HepG2 (cell line): ENCODE measurements around the gene GMPPB. TPM values are rescaled to one million over a fixed set of nuclear protein-coding genes. Genes with fewer than 3 reads are reported as not detected.
A peak's percentile ranks its signal among the peaks of the same experiment; 100 is the strongest.

Experiments used
- ATAC-seq: fragments of 200-7000 bp; cut with Tn5 transposase; 3 replicates; pipeline ENCODE4 v1.9.1; 2020; ENCODE audit warnings: mild to moderate bottlenecking, moderate library complexity
- BruUV-seq: library from RNA; stranded (reverse); fragments of 400-500 nt; replicated peaks from 2 replicates; lab custom pipeline; 2021; lab: Mats Ljungman, UMichigan
- CTCF ChIA-PET: fragments of 300-600 bp; formaldehyde crosslinking; extraction: SDS; loops from one replicate; lab custom pipeline; 2021; ENCODE audit warnings: low total read pairs, inconsistent platforms, low intra/inter-chr PET ratio; lab: Yijun Ruan, JAX
- POLR2A ChIA-PET: fragments of 350-600 bp; sonication (Branson Sonifier 250); formaldehyde crosslinking; loops from one replicate; lab custom pipeline; 2020; ENCODE audit warnings: antibody characterized with exemption, inconsistent platforms; lab: Yijun Ruan, JAX
- DNase-seq: peaks from one replicate; pipeline ENCODE4 v3.0.0-alpha.2; 2015; ENCODE audit warnings: low spot score
- FAIRE-seq: peaks from 3 replicates; lab custom pipeline; 2011; peaks lifted over from hg19 to GRCh38; lab: Jason Lieb, UNC
- H2AFZ ChIP-seq: one replicate; pipeline ENCODE4 v1.6.1; 2011; ENCODE audit warnings: low read length, inconsistent platforms
- H3K27ac ChIP-seq: fragments of 300-600 bp; 3 replicates; pipeline ENCODE4 v1.8.0; 2011; ENCODE audit warnings: mixed run types, mild to moderate bottlenecking, mixed read lengths, low read length, inconsistent platforms; ENCODE audit not compliant: insufficient read depth; ENCODE audit errors: extremely low read length
- H3K27me3 ChIP-seq, 2 experiments: fragments of 200-600 bp in 1 of 2; 2 replicates in 1 of 2; 3 replicates in 1 of 2; pipeline versions ENCODE4 v1.6.0 to v1.8.0; 2011; ENCODE audit warnings: low read length in 2 of 2, mild to moderate bottlenecking in 2 of 2, moderate library complexity in 2 of 2, inconsistent platforms in 1 of 2; ENCODE audit not compliant: insufficient read depth in 2 of 2, control insufficient read depth in 1 of 2
- H3K36me3 ChIP-seq, 2 experiments: fragments of 200-600 bp in 1 of 2; replicated peaks in 1 of 2; 2 replicates in 1 of 2; 3 replicates in 1 of 2; pipeline versions ENCODE4 v1.5.1 to v1.8.0; 2011; ENCODE audit warnings: low read length in 2 of 2, inconsistent platforms in 1 of 2; ENCODE audit not compliant: insufficient read depth in 2 of 2, control insufficient read depth in 1 of 2
- H3K4me1 ChIP-seq: 2 replicates; pipeline ENCODE4 v1.5.1; 2012; ENCODE audit warnings: low read length, inconsistent platforms; ENCODE audit not compliant: insufficient read depth
- H3K4me2 ChIP-seq: 2 replicates; pipeline ENCODE4 v1.6.0; 2011; ENCODE audit warnings: low read depth, low read length, inconsistent platforms
- H3K4me3 ChIP-seq, 3 experiments: fragments of 200-600 bp in 1 of 3; sonication (generic), shearing (Covaris generic) in 1 of 3; replicated peaks in 1 of 3; 2 replicates each; pipeline ENCODE4 v1.5.1; 2011 to 2016; ENCODE audit warnings: low read length in 3 of 3, inconsistent platforms in 2 of 3, low read depth in 2 of 3, mild to moderate bottlenecking in 2 of 3, control low read depth in 1 of 3, mixed read lengths in 1 of 3; ENCODE audit not compliant: insufficient read depth in 1 of 3
- H3K79me2 ChIP-seq: one replicate; pipeline ENCODE4 v1.6.1; 2011; ENCODE audit warnings: low read length, inconsistent platforms; ENCODE audit not compliant: insufficient read depth
- H3K9ac ChIP-seq: 2 replicates; pipeline ENCODE4 v1.6.0; 2011; ENCODE audit warnings: mild to moderate bottlenecking, low read depth, low read length, inconsistent platforms; ENCODE audit not compliant: insufficient read depth
- H3K9me3 ChIP-seq: 2 replicates; pipeline ENCODE4 v1.5.1; 2012; ENCODE audit warnings: mild to moderate bottlenecking, low read length
- H4K20me1 ChIP-seq: 2 replicates; pipeline ENCODE4 v1.6.0; 2011; ENCODE audit warnings: inconsistent platforms, mild to moderate bottlenecking, low read length, moderate library complexity; ENCODE audit not compliant: insufficient read depth
- FOXP1 ChIP-seq, 2 experiments: fragments of 450-650 bp in 1 of 2; IDR thresholded peaks; 2 replicates each; pipeline ENCODE4 v1.6.1; 2017 to 2018; ENCODE audit warnings: antibody characterized with exemption in 1 of 2
- HDAC6 ChIP-seq: fragments of 200-600 bp; sonication (generic); IDR thresholded peaks from 2 replicates; pipeline ENCODE4 v1.7.0; 2017; ENCODE audit warnings: mild to moderate bottlenecking, antibody characterized with exemption, low read length, low read depth
- POLR2A ChIP-seq, 2 experiments: IDR thresholded peaks; 2 replicates each; pipeline ENCODE4 v1.6.1; 2011; ENCODE audit warnings: low read depth in 2 of 2, low read length in 2 of 2, mild to moderate bottlenecking in 1 of 2, moderate library complexity in 1 of 2; ENCODE audit not compliant: insufficient read depth in 1 of 2
- ZNF431 ChIP-seq: sonication (generic); formaldehyde crosslinking; IDR thresholded peaks from 2 replicates; pipeline ENCODE4 v1.9.0; 2022; ENCODE audit warnings: missing genetic modification reagents, low read depth, mild to moderate bottlenecking, borderline replicate concordance
- WGBS: methylation state at CpG from one replicate; pipeline ENCODE4 v1.1.6; 2017; ENCODE audit warnings: low lambda C conversion rate; 5-methylcytosine and 5-hydroxymethylcytosine counted together
- in situ Hi-C: cut with HindIII; loops from 2 replicates; pipeline ENCODE4 v1.10.0; 2017; ENCODE audit warnings: low pct_unique_long_range_greater_than_20kb; ENCODE audit not compliant: extremely low pct_ligation_motif_present
- intact Hi-C: fragments of 100-400 bp; cut with micrococcal nuclease; formaldehyde crosslinking; loops from one replicate; pipeline ENCODE4 v1.10.0; 2022; ENCODE audit not compliant: unreplicated experiment
- polyA plus RNA-seq, 8 experiments: library from polyadenylated mRNA; depleted of rRNA in 3 of 8; stranded (reverse) in 7 of 8; unstranded in 1 of 8; fragments of >200 nt; fragmentation: Illumina TruSeq in 4 of 8; extraction: Trizol in 4 of 8; gene quantifications; 2 replicates each; pipeline versions ENCODE4 v1.2.1 to v1.2.3, GENCODE V29; 2011 to 2016; ENCODE audit warnings: low read depth in 4 of 8, missing spikeins in 1 of 8, mixed read lengths in 1 of 8; ENCODE audit not compliant: insufficient read depth in 1 of 8
- total RNA-seq, 5 experiments: library from RNA; depleted of rRNA; stranded (reverse); fragments of >200 nt; fragmentation: Illumina TruSeq; extraction: Trizol; gene quantifications; 2 replicates each; pipeline ENCODE4 v1.2.3, GENCODE V29; 2016; ENCODE audit warnings: low read depth in 1 of 5
- TF ChIP-seq, protein P1 (sequence below): sonication (generic); formaldehyde crosslinking; IDR thresholded peaks from 2 replicates; pipeline ENCODE4 v1.5.0; 2020; ENCODE audit warnings: mild to moderate bottlenecking, missing genetic modification reagents, moderate library complexity

GMPPB gene
- total and polyA plus RNA-seq, 2 of the 13 experiments (the other 11 are each of a cell fraction or from before 2014, with no cell fraction given) = 6.5 to 23.1 TPM

DNA sequence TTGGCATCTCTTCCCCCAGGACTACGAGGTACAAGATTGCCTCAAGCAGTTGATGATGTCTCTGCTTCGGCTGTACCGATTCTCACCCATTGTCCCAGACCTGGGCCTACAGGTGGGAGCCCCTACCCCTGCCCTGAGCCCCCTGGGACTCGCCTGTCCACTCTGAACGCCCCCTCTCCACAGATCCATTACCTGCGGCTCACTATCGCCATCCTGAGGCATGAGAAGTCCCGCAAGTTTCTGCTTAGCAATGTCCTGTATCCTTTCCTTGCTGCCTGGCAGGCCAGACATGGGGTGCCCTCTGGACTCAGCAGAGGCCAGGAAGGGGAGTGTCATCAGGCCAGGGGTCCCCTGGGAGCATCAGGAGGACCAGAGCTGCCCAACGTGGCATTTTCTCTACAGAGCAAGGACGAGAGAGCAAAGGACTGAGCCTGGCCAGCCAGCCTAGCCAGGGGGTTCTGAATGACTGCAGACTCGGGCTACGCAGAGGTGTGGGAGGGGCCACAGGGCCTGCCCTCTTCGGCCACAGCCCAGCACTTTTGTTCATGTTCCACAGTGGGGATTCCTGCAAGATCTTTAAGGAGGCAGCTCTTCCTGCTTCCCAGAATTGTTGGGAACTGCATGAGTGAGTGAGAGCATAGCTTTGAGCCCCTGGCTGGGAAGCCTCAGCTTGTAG, 23.2 kb downstream of the GMPPB start:
- BruUV-seq = no TSS peak
- intact Hi-C loops (no loop called here), in situ Hi-C loops (loop anchor here (5.0 kb wide), 2 partner anchors 137 to 207 kb away; no protein-coding TSS in a partner anchor)
- no peak overlapping the region for H3K4me3 ChIP-seq
- H4K20me1 ChIP-seq = no peaks in the 10 kb centered on the region
- ChIA-PET CTCF (no interaction called here), POLR2A (interaction anchor here (0.9 kb wide), 1 partner anchor 12 kb away, joined by 3 read pairs; no protein-coding TSS in a partner anchor)
- H3K4me2 ChIP-seq = no peak overlapping the region
- DNase-seq (no peak), ATAC-seq (no peak), FAIRE-seq (no peak)
- WGBS = 98% methylated on average over 12 of the region's 13 CpGs
- H3K9ac ChIP-seq = no peak overlapping the region
- H3K27ac ChIP-seq = no peak overlapping the region
- H3K4me1 ChIP-seq = no peaks in the 10 kb centered on the region
- H2AFZ ChIP-seq = no peak overlapping the region
- H3K9me3 ChIP-seq = no peaks in the 10 kb centered on the region
- no peaks in the 10 kb centered on the region for H3K27me3 ChIP-seq
- no peaks in the 10 kb centered on the region for H3K79me2 ChIP-seq
- TF ChIP-seq, protein P1, sequence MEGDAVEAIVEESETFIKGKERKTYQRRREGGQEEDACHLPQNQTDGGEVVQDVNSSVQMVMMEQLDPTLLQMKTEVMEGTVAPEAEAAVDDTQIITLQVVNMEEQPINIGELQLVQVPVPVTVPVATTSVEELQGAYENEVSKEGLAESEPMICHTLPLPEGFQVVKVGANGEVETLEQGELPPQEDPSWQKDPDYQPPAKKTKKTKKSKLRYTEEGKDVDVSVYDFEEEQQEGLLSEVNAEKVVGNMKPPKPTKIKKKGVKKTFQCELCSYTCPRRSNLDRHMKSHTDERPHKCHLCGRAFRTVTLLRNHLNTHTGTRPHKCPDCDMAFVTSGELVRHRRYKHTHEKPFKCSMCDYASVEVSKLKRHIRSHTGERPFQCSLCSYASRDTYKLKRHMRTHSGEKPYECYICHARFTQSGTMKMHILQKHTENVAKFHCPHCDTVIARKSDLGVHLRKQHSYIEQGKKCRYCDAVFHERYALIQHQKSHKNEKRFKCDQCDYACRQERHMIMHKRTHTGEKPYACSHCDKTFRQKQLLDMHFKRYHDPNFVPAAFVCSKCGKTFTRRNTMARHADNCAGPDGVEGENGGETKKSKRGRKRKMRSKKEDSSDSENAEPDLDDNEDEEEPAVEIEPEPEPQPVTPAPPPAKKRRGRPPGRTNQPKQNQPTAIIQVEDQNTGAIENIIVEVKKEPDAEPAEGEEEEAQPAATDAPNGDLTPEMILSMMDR = peak; percentile 24
- TF ChIP-seq ZNF431 (CRISPR knock-in tag) = no peak
- H3K36me3 ChIP-seq = peaks cover 40 to 76% of the 10 kb centered on the region in 2 experiments

DNA sequence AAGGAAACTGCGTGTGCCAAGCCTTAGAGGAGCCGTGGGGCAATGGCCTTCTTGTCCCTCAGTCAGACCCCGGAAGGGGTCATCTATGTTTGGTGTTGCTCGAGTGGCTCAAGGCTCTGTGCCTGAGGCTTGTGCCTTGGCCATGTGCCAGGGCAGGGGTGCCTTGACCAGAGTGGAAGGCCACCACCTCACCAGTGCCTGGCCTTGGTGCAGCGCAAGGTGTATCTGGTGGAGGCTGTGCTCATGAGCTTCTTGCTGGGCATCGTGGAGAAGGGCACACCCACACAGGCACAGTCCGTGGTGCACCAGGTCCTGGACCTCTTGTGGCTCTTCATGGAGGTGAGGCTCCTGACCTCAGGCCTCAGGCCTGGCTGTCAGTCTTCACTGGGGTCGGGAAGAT, 23.7 kb downstream of the GMPPB start:
- intact Hi-C loops = no loop called here
- no peaks in the 10 kb centered on the region for H3K27me3 ChIP-seq
- H3K4me1 ChIP-seq = no peaks in the 10 kb centered on the region
- no peaks in the 10 kb centered on the region for H3K9me3 ChIP-seq
- no peak overlapping the region for H3K4me3 ChIP-seq
- DNase-seq = no peak
- ATAC-seq = no peak
- no peaks in the 10 kb centered on the region for H4K20me1 ChIP-seq
- no peak overlapping the region for H3K9ac ChIP-seq
- FAIRE-seq = no peak
- in situ Hi-C loops = loop anchor here (5.0 kb wide), 2 partner anchors 137 to 207 kb away; no protein-coding TSS in a partner anchor
- no peak overlapping the region for H2AFZ ChIP-seq
- H3K36me3 ChIP-seq = peaks cover 38 to 73% of the 10 kb centered on the region in 2 experiments
- H3K27ac ChIP-seq = no peak overlapping the region
- TF ChIP-seq HDAC6 (no peak), POLR2A (IDR thresholded peaks at IDR 0.05; ENCODE audit: insufficient read depth in 1 of 2, low read depth in 2 of 2, low read length in 2 of 2) (peak in 1 of 2 experiments; percentile 33; a peak in 1 of 4 replicates), FOXP1 (IDR thresholded peaks at IDR 0.05) (no peak), FOXP1 (CRISPR knock-in tag; IDR thresholded peaks at IDR 0.05) (no peak)
- H3K79me2 ChIP-seq = no peaks in the 10 kb centered on the region
- ChIA-PET POLR2A (no interaction called here), CTCF (no interaction called here)
- H3K4me2 ChIP-seq = no peak overlapping the region
- BruUV-seq = no TSS peak
- 95% methylated on average over 4 of the region's 8 CpGs for WGBS
